ENCODE data around the gene SLC25A10.

SLC25A10 gene, protein sequence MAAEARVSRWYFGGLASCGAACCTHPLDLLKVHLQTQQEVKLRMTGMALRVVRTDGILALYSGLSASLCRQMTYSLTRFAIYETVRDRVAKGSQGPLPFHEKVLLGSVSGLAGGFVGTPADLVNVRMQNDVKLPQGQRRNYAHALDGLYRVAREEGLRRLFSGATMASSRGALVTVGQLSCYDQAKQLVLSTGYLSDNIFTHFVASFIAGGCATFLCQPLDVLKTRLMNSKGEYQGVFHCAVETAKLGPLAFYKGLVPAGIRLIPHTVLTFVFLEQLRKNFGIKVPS

DNA sequence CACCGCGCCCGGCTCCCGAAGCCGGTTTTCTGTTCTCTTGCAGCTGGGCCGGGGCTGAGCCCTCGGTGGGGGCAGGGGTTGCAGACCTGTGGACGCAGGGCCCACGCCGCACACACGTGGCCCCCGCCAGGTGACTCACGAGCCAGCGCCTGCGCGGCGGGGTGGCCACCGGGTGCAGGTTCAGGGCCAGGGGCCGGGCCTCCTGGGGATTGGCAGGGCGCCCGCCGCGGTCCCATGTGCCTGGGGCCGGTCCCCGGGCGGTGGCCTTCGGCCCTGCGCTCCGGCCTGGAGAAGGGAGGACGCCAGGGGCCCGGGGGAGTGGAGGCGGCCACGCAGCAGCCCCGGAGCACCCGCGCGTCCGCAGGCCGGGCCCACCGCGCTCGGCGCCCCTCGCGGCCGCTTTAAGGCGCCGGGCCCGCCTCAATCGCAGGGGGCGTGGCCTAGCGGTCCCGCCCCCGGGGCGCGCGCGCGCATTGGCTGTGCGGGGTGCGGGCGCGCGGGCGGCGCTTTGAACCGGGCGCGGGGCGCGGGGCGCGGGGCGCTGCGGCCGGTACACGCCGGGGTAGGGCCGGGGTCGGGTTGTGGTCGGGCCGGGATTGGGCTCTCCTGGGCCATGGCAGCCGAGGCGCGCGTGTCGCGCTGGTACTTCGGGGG is at the start of gene SLC25A10:
TSS of gene SLC25A10 (plus strand) at position 471 of the 654 bp plus-strand sequence. CDS start at position 614, 143 bp downstream.
- peaks cover 5% of the 10 kb centered on the region; the same call in 1 of the 2 replicates for H3K36me3 ChIP-seq (replicated peaks; ENCODE audit: insufficient read depth, low read length)
- H3K4me3 ChIP-seq (ENCODE audit: low read length), result peak within 1 kb of the TSS; percentile 97
- TF ChIP-seq EZH2phosphoT487 (IDR thresholded peaks at IDR 0.05; ENCODE audit: low read length), result no peak
- no peak for TF ChIP-seq EZH2 (optimal IDR thresholded peaks at IDR 0.05; ENCODE audit: low read depth, low read length)
- TF ChIP-seq, protein P1, sequence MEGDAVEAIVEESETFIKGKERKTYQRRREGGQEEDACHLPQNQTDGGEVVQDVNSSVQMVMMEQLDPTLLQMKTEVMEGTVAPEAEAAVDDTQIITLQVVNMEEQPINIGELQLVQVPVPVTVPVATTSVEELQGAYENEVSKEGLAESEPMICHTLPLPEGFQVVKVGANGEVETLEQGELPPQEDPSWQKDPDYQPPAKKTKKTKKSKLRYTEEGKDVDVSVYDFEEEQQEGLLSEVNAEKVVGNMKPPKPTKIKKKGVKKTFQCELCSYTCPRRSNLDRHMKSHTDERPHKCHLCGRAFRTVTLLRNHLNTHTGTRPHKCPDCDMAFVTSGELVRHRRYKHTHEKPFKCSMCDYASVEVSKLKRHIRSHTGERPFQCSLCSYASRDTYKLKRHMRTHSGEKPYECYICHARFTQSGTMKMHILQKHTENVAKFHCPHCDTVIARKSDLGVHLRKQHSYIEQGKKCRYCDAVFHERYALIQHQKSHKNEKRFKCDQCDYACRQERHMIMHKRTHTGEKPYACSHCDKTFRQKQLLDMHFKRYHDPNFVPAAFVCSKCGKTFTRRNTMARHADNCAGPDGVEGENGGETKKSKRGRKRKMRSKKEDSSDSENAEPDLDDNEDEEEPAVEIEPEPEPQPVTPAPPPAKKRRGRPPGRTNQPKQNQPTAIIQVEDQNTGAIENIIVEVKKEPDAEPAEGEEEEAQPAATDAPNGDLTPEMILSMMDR (IDR thresholded peaks at IDR 0.05; ENCODE audit: low read length), result no peak
- H3F3A ChIP-seq (ENCODE audit: insufficient read depth, low read length), result peaks cover 24% of the 10 kb centered on the region
- H3K9ac ChIP-seq (ENCODE audit: low read length), result peak within 1 kb of the TSS; percentile 83
- no peaks in the 10 kb centered on the region for H3K27me3 ChIP-seq (replicated peaks; ENCODE audit: insufficient read depth, low read length)
- H3K79me2 ChIP-seq (ENCODE audit: low read length), result peaks cover 43% of the 10 kb centered on the region
- DNase-seq, result peak; percentile 94
- peak within 1 kb of the TSS; percentile 58 for H3K27ac ChIP-seq (ENCODE audit: low read length)
- peaks cover 17% of the 10 kb centered on the region for H3K4me1 ChIP-seq (ENCODE audit: low read length)
- H4K20me1 ChIP-seq (ENCODE audit: insufficient read depth, low read length), result no peaks in the 10 kb centered on the region
- H3K9me2 ChIP-seq (replicated peaks; ENCODE audit: insufficient read depth, low read length), result no peaks in the 10 kb centered on the region
- H3K9me3 ChIP-seq (replicated peaks; ENCODE audit: insufficient read depth, low read length), result no peaks in the 10 kb centered on the region
- H3K4me2 ChIP-seq (ENCODE audit: low read depth, low read length), result peak within 1 kb of the TSS; percentile 92
- 0 out of 2 replicates have a peak within 1 kb of the TSS, but pooled peaks have one; percentile 35 for H2AFZ ChIP-seq (ENCODE audit: low read length)

DNA sequence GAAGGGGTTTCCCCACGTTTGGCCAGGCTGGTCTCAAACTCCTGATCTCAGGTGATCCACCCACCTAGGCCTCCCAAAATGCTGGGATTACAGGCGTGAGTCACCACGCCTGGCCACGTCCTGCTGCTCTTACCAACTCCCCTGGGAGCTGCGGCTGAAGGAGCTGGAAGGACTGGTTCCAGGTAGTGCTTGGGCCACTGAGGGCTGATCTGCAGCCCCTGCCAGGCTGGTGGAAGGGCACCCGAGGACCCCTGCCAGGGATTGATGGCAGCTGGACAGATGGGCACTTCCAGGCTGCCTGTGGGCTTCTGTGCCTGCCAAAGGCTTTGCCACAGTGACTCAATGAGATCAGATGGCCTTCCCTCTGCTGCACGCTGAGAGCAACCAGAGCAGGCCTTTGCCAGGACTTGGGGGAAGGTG is 48.0 kb upstream of the SLC25A10 start:
- H3K27me3 ChIP-seq (replicated peaks; ENCODE audit: insufficient read depth, low read length), result no peaks in the 10 kb centered on the region
- H2AFZ ChIP-seq (ENCODE audit: low read length), result no peak overlapping the region
- H3K36me3 ChIP-seq (replicated peaks; ENCODE audit: insufficient read depth, low read length), result no peaks in the 10 kb centered on the region
- TF ChIP-seq EZH2phosphoT487 (IDR thresholded peaks at IDR 0.05; ENCODE audit: low read length) (no peak), EZH2 (optimal IDR thresholded peaks at IDR 0.05; ENCODE audit: low read depth, low read length) (no peak)
- TF ChIP-seq, protein P1 (IDR thresholded peaks at IDR 0.05; ENCODE audit: low read length), result no peak
- H3K79me2 ChIP-seq (ENCODE audit: low read length), result peaks cover 32% of the 10 kb centered on the region
- no peaks in the 10 kb centered on the region for H3F3A ChIP-seq (ENCODE audit: insufficient read depth, low read length)
- no peak for DNase-seq
- no peaks in the 10 kb centered on the region for H3K9me3 ChIP-seq (replicated peaks; ENCODE audit: insufficient read depth, low read length)
- H3K9ac ChIP-seq (ENCODE audit: low read length), result no peak overlapping the region
- H3K27ac ChIP-seq (ENCODE audit: low read length), result no peak overlapping the region
- no peaks in the 10 kb centered on the region for H4K20me1 ChIP-seq (ENCODE audit: insufficient read depth, low read length)
- no peaks in the 10 kb centered on the region for H3K9me2 ChIP-seq (replicated peaks; ENCODE audit: insufficient read depth, low read length)
- H3K4me2 ChIP-seq (ENCODE audit: low read depth, low read length), result no peak overlapping the region
- H3K4me3 ChIP-seq (ENCODE audit: low read length), result no peak overlapping the region
- H3K4me1 ChIP-seq (ENCODE audit: low read length), result peaks cover 5% of the 10 kb centered on the region; the same call in 1 of the 2 replicates

DNA sequence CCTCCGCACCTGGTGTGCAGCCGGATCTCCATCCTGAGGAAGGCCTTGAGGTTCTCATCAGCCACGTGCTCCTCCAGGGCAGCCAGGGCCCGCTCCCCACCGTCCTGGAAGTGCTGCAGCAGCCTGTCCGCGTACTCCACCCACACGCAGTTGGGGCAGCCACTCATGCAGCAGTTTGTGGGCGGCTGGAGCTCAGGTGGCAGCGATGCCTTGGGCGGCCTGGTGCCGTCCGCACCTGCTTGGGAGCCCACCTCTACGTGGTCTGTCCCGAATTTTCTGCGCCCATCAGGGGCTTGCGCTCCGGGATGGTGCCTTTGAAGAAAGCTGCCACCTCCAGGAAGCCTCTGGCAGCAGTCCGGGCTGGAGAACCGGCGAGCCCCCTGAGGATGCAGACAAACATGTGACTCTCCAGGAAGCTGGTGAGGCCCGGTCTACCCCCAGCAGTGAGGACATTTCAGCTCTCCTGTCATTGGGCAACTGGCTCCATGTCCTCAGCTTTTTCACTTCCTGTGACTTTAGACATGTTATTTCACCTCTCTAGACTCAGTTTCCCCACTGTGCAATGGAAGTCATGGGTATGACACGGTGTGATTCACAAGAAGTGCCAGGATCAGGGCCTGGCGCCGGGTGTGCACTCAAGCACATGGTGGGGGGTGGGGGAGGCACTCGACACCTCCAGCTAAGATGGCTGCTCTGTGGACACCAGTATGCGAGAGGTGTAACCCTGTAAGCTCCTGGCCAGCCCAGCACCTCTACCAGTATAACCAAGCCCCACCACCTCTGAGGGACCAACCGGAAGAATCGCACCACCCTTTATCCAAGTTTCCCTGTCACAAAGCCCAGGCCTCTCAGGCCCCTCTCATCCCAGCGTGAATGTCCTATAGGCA is 46.6 kb upstream of the SLC25A10 start:
- Histone ChIP-seq H3K9me3 (replicated peaks; ENCODE audit: insufficient read depth, low read length) (no peaks in the 10 kb centered on the region), H3K4me1 (ENCODE audit: low read length) (peaks cover 5% of the 10 kb centered on the region; the same call in 1 of the 2 replicates), H3K4me2 (ENCODE audit: low read depth, low read length) (peak overlapping the region; percentile 84), H3F3A (ENCODE audit: insufficient read depth, low read length) (no peaks in the 10 kb centered on the region), H3K36me3 (replicated peaks; ENCODE audit: insufficient read depth, low read length) (no peaks in the 10 kb centered on the region), H3K9ac (ENCODE audit: low read length) (peak overlapping the region; percentile 97), H3K9me2 (replicated peaks; ENCODE audit: insufficient read depth, low read length) (no peaks in the 10 kb centered on the region), H3K27ac (ENCODE audit: low read length) (no peak overlapping the region), H2AFZ (ENCODE audit: low read length) (peak overlapping the region; percentile 86), H3K79me2 (ENCODE audit: low read length) (peaks cover 39% of the 10 kb centered on the region), H3K27me3 (replicated peaks; ENCODE audit: insufficient read depth, low read length) (no peaks in the 10 kb centered on the region), H4K20me1 (ENCODE audit: insufficient read depth, low read length) (no peaks in the 10 kb centered on the region), H3K4me3 (ENCODE audit: low read length) (peak overlapping the region; percentile 89)
- DNase-seq, result peak; percentile 23
- TF ChIP-seq EZH2phosphoT487 (IDR thresholded peaks at IDR 0.05; ENCODE audit: low read length) (no peak), EZH2 (optimal IDR thresholded peaks at IDR 0.05; ENCODE audit: low read depth, low read length) (no peak)
- TF ChIP-seq, protein P1 (IDR thresholded peaks at IDR 0.05; ENCODE audit: low read length), result no peak

Measured in MM.1S (cell line).